Nephron (organoid): Measurements from ENCODE around the gene LRRC9.

Source experiments
- H3K27ac Mint-ChIP-seq, 3 experiments: 2 replicates each; pipeline ENCODE4 v1.8.0; 2020; ENCODE audit warnings: mixed read lengths in 3 of 3, mild to moderate bottlenecking in 2 of 3, moderate library complexity in 1 of 3
- H3K27me3 Mint-ChIP-seq: 2 replicates; pipeline ENCODE4 v1.8.0; 2021; ENCODE audit warnings: low read depth, mild to moderate bottlenecking, moderate library complexity, mixed read lengths
- H3K36me3 Mint-ChIP-seq: 2 replicates; pipeline ENCODE4 v1.8.0; 2020; ENCODE audit warnings: low read depth, mixed read lengths
- H3K4me1 Mint-ChIP-seq: 2 replicates; pipeline ENCODE4 v1.8.0; 2020; ENCODE audit warnings: mixed read lengths
- H3K4me3 Mint-ChIP-seq, 3 experiments: 2 replicates each; pipeline ENCODE4 v1.8.0; 2020; ENCODE audit warnings: mild to moderate bottlenecking in 3 of 3, mixed read lengths in 3 of 3, moderate library complexity in 2 of 3
- H3K9me3 Mint-ChIP-seq: 2 replicates; pipeline ENCODE4 v1.8.0; 2020; ENCODE audit warnings: mixed read lengths
- TF ChIP-seq, protein P1 (sequence below), 3 experiments: fragments of 200-600 bp; sonication (generic); IDR thresholded peaks; one replicate each; pipeline ENCODE4 v1.5.0; 2021; ENCODE audit warnings: antibody characterized with exemption in 3 of 3; ENCODE audit not compliant: unreplicated experiment in 3 of 3

The LRRC9 gene

DNA sequence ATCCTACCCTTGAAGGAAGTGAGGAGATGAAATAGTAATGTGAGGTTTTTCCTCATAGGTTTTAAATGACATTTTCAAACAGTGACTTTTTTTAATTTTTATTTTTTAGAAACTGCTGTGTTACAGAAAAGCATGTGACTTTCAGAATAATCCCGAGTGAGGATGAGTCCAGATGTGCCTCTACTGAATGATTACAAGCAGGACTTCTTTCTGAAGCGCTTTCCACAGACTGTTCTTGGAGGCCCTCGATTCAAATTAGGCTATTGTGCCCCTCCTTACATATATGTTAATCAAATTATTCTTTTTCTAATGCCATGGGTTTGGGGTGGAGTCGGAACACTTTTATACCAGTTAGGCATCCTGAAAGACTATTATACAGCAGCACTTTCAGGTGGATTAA lies 187.5 kb downstream of the LRRC9 start:
- Mint-ChIP-seq H3K9me3 (no peaks in the 10 kb centered on the region), H3K27ac (no peak overlapping the region), H3K36me3 (peaks cover 66% of the 10 kb centered on the region), H3K4me3 (no peak overlapping the region), H3K27me3 (no peaks in the 10 kb centered on the region), H3K4me1 (peaks cover 12% of the 10 kb centered on the region)
- TF ChIP-seq, protein P1, sequence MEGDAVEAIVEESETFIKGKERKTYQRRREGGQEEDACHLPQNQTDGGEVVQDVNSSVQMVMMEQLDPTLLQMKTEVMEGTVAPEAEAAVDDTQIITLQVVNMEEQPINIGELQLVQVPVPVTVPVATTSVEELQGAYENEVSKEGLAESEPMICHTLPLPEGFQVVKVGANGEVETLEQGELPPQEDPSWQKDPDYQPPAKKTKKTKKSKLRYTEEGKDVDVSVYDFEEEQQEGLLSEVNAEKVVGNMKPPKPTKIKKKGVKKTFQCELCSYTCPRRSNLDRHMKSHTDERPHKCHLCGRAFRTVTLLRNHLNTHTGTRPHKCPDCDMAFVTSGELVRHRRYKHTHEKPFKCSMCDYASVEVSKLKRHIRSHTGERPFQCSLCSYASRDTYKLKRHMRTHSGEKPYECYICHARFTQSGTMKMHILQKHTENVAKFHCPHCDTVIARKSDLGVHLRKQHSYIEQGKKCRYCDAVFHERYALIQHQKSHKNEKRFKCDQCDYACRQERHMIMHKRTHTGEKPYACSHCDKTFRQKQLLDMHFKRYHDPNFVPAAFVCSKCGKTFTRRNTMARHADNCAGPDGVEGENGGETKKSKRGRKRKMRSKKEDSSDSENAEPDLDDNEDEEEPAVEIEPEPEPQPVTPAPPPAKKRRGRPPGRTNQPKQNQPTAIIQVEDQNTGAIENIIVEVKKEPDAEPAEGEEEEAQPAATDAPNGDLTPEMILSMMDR (IDR thresholded peaks at IDR 0.05; ENCODE audit: unreplicated experiment in 3 of 3), result no peak

DNA sequence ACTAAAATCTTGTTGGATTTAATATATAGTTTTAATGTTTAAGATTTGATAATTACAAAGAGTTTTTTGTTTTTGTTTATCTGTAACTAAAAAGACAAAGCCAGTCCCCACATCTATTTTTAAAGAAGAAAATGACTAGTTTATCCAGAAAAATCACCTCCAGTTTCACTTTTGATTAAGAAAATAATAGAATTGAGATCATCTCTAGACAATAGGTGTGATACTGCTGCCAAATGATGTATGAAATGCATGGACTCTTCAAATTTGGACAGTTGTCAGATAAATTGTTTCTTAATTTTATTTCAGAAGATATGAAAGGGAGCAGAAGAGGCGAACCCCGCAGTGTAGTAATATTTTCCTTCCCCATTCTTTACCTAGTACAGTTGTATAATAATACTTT lies 191.8 kb downstream of the LRRC9 start:
- TF ChIP-seq, protein P1 (IDR thresholded peaks at IDR 0.05; ENCODE audit: unreplicated experiment in 3 of 3), result no peak
- Mint-ChIP-seq H3K4me1 (peaks cover 10% of the 10 kb centered on the region), H3K4me3 (no peak overlapping the region), H3K36me3 (peaks cover 63% of the 10 kb centered on the region), H3K9me3 (no peaks in the 10 kb centered on the region), H3K27ac (no peak overlapping the region), H3K27me3 (no peaks in the 10 kb centered on the region)
